OCI-LY1 (cell line): Measurements from ENCODE around the gene TBC1D22B.
A peak's percentile ranks its signal among the peaks of the same experiment; 100 is the strongest.

Experiments used
- H2AFZ ChIP-seq: fragments of 200-600 bp; sonication (generic), shearing (Covaris generic); 2 replicates; pipeline ENCODE4 v1.6.0; 2014; ENCODE audit warnings: antibody characterized with exemption, mild to moderate bottlenecking, low read length
- H3F3A ChIP-seq: fragments of 200-600 bp; sonication (generic), shearing (Covaris generic); 2 replicates; pipeline ENCODE4 v1.6.0; 2014; ENCODE audit warnings: mild to moderate bottlenecking, antibody characterized with exemption, low read length, moderate library complexity; ENCODE audit not compliant: insufficient read depth
- H3K27ac ChIP-seq: fragments of 200-600 bp; sonication (generic); 2 replicates; pipeline ENCODE4 v1.5.1; 2014; ENCODE audit warnings: low read length, mixed run types, mild to moderate bottlenecking, low read depth; ENCODE audit not compliant: poor library complexity, severe bottlenecking
- H3K27me3 ChIP-seq: fragments of 200-600 bp; sonication (generic); 2 replicates; pipeline ENCODE4 v1.6.0; 2014; ENCODE audit warnings: antibody characterized with exemption, mild to moderate bottlenecking, low read length, moderate library complexity; ENCODE audit not compliant: insufficient read depth
- H3K36me3 ChIP-seq: fragments of 200-600 bp; sonication (generic); 2 replicates; pipeline ENCODE4 v1.6.1; 2014; ENCODE audit warnings: mild to moderate bottlenecking, antibody characterized with exemption, low read length, moderate library complexity, mixed read lengths; ENCODE audit not compliant: insufficient read depth
- H3K4me1 ChIP-seq: fragments of 200-600 bp; sonication (generic); 2 replicates; pipeline ENCODE4 v1.5.1; 2014; ENCODE audit warnings: mild to moderate bottlenecking, low read length, moderate library complexity; ENCODE audit not compliant: insufficient read depth, severe bottlenecking
- H3K4me2 ChIP-seq: fragments of 200-600 bp; sonication (generic), shearing (Covaris generic); 2 replicates; pipeline ENCODE4 v1.6.1; 2014; ENCODE audit warnings: low read length
- H3K4me3 ChIP-seq: fragments of 200-600 bp; sonication (generic); 2 replicates; pipeline ENCODE4 v1.5.1; 2014; ENCODE audit warnings: low read length, low read depth, mild to moderate bottlenecking, mixed read lengths; ENCODE audit not compliant: poor library complexity, severe bottlenecking
- H3K79me2 ChIP-seq: fragments of 200-600 bp; shearing (Covaris generic); 2 replicates; pipeline ENCODE4 v1.6.1; 2016; ENCODE audit warnings: mixed run types, low read length, mixed read lengths; ENCODE audit not compliant: insufficient read depth
- H3K9ac ChIP-seq: fragments of 200-600 bp; sonication (generic), shearing (Covaris generic); 2 replicates; pipeline ENCODE4 v1.6.1; 2014; ENCODE audit warnings: mild to moderate bottlenecking, low read length, mixed read lengths
- H3K9me2 ChIP-seq: fragments of 200-600 bp; sonication (generic), shearing (Covaris generic); 2 replicates; pipeline ENCODE4 v1.6.1; 2014; ENCODE audit warnings: low read depth, mild to moderate bottlenecking, low read length, mixed read lengths
- H3K9me3 ChIP-seq: fragments of 200-600 bp; shearing (Covaris generic); 2 replicates; pipeline ENCODE4 v1.6.1; 2014; ENCODE audit warnings: low read length, mixed read lengths
- H4K20me1 ChIP-seq: fragments of 200-600 bp; sonication (generic), shearing (Covaris generic); 2 replicates; pipeline ENCODE4 v1.6.0; 2016; ENCODE audit warnings: mild to moderate bottlenecking, low read length; ENCODE audit not compliant: insufficient read depth
- CTCF ChIP-seq: fragments of 200-600 bp; sonication (generic), shearing (Covaris generic); IDR thresholded peaks from 2 replicates; pipeline ENCODE4 v1.5.1; 2017; ENCODE audit warnings: mild to moderate bottlenecking, antibody characterized with exemption, low read length, moderate library complexity, mixed read lengths
- EZH2 ChIP-seq: fragments of 200-600 bp; sonication (generic), shearing (Covaris generic); IDR thresholded peaks from 2 replicates; pipeline ENCODE4 v1.8.0; 2017; ENCODE audit warnings: borderline replicate concordance, mixed run types, mild to moderate bottlenecking, antibody characterized with exemption, low read length, moderate library complexity, mixed read lengths

Gene TBC1D22B

DNA sequence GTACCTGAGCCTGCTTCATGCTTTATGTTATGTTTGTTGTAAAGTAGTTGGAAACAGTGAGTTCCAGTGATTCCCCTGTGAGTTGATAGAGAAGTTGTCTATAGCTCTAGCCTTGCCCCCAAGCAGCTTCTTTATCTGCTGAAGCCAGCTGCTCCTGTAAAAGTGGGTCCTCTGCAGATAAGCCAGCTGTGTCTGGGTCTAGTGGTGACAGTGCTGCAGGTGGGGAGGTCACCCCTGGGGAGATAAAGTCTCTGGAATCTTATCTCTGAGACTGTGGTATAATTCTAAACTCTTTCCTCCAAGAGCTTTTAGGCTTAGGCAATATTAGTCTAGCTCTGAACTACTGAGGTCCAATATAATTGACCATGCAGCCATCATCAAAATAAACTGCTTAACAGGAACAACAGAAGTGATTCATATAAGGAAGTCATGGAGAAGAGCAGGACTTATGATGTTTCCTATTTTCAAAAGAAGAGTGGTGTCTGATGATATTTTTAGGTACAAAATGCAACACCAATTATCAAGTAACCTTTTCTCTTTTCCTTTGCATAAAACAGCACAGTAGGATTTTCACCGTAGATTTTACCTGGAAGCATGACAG, 44.6 kb downstream of the TBC1D22B start:
- no peaks in the 10 kb centered on the region for H3K9me3 ChIP-seq
- H4K20me1 ChIP-seq: no peaks in the 10 kb centered on the region
- H3K9ac ChIP-seq: no peak overlapping the region
- H3K4me1 ChIP-seq: peaks cover 10% of the 10 kb centered on the region
- no peaks in the 10 kb centered on the region for H3F3A ChIP-seq
- H3K9me2 ChIP-seq: no peaks in the 10 kb centered on the region
- no peaks in the 10 kb centered on the region for H3K27me3 ChIP-seq
- no peak overlapping the region for H2AFZ ChIP-seq
- no peak overlapping the region for H3K27ac ChIP-seq
- TF ChIP-seq CTCF: no peak
- TF ChIP-seq EZH2: no peak
- H3K4me2 ChIP-seq: no peak overlapping the region
- H3K4me3 ChIP-seq: no peak overlapping the region
- H3K36me3 ChIP-seq: peaks cover 11% of the 10 kb centered on the region; the same call in 1 of the 2 replicates
- H3K79me2 ChIP-seq: no peaks in the 10 kb centered on the region

GRCh38 chr6:37303091-37303660, 45.6 kb downstream of the TBC1D22B start:
- H3K4me3 ChIP-seq: no peak overlapping the region

GRCh38 chr6:37303891-37304503, 46.4 kb downstream of the TBC1D22B start:
- Histone ChIP-seq H3K27ac (no peak overlapping the region), H3K9me2 (no peaks in the 10 kb centered on the region), H3K4me3 (no peak overlapping the region), H3K4me1 (peaks cover 12% of the 10 kb centered on the region), H2AFZ (no peak overlapping the region), H4K20me1 (no peaks in the 10 kb centered on the region), H3K4me2 (no peak overlapping the region), H3K27me3 (no peaks in the 10 kb centered on the region), H3K9ac (no peak overlapping the region), H3K79me2 (no peaks in the 10 kb centered on the region), H3F3A (no peaks in the 10 kb centered on the region), H3K36me3 (peaks cover 11% of the 10 kb centered on the region; the same call in 1 of the 2 replicates), H3K9me3 (no peaks in the 10 kb centered on the region)
- TF ChIP-seq EZH2 (no peak), CTCF (peak; percentile 71; the same call in 1 of the 2 replicates)

More at GRCh38 chr6:37303091-37303660, 45.6 kb downstream of the TBC1D22B start:
- Histone ChIP-seq H3K9ac (no peak overlapping the region), H3K79me2 (no peaks in the 10 kb centered on the region), H3K27ac (no peak overlapping the region), H3K9me3 (no peaks in the 10 kb centered on the region), H3K36me3 (peaks cover 11% of the 10 kb centered on the region; the same call in 1 of the 2 replicates), H3F3A (no peaks in the 10 kb centered on the region), H2AFZ (no peak overlapping the region), H3K27me3 (no peaks in the 10 kb centered on the region), H3K4me1 (peaks cover 12% of the 10 kb centered on the region), H3K9me2 (no peaks in the 10 kb centered on the region), H4K20me1 (no peaks in the 10 kb centered on the region), H3K4me2 (no peak overlapping the region)
- TF ChIP-seq EZH2 (no peak), CTCF (no peak)
